Activated CD4-positive, alpha-beta T cell treated with anti-CD3 and anti-CD28 coated beads for 1 hour (primary cell): ENCODE results near the gene MADD.

ENCODE experiments used
- DNase-seq: peaks from one replicate; pipeline ENCODE4 v3.0.0-alpha.2; 2020

The MADD gene

DNA sequence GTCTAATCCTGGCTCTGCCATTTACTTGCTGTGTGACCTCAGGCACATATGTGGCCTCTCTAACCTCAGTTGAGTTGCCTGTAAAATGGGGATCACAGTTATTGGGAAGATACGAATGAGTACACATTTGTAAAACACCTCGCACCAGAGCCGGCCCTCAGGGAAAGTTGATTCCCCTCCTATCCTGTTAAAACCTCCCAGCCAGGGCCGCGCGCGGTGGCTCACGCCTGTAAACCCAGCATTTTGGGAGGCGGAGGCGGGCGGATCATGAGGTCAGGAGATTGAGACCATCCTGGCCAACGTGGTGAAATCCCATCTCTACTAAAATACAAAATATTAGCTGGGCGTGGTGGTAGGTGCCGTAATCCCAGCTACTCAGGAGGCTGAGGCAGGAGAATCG lies 90.4 kb downstream of the MADD start:
- DNase-seq, result no peak

DNA sequence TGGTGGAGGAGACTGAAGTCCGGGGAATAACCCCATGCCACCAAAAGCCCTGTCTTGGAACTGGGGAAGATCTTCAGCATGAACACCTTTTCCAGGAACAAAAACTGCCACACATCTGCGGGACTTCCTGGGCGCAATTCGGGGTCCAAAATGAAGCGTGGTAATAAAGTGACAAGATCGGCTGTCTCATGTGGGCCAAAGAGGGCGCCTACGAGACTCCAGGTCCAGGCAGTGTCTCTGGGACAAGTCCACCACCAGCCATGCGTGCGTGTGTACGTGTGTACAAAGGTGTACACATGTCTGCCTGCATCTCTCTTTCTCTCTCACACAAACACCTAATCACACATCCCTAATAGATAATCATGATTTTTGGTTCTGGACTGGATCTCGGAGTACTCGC lies 91.5 kb downstream of the MADD start:
- no peak for DNase-seq

DNA sequence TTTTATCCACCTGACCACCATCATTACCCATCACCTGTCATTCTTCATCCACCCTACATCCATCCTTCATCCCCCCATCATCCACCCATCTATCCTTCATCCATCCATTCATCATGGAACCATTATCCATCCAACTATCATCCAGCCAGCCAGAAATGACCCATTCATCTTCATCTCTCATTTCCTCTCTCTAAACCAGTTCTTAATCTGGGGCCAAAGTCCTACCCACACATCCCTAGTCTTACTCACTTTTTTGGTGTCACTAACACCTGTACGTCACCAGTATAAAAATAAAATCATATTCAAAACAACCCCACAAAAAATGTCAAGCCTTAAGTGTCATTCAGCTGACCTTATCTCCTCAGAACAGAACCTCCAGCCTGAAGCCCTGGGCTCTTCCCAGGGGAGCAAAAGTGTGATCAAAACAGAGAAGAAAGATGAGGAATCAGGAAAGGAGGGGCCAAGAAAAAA lies 96.1 kb downstream of the MADD start:
- no peak for DNase-seq

DNA sequence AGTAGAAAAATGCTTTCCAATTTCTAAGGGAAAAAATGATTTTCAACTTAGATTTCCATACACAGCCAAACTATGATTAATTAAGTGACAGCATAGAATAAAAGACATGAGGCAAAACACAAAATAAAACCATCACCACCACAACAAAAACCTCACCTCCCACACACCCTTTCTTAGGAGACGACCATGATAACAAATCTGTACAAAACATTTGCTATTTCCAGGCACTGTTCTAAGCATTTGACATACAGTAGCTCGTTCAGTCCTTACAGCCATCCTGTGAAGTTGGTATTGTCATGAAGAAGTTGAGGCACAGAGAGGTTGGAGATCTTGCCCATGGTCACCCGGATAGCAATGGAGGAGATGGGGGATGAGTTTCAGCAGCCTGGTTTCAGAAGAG lies 99.7 kb downstream of the MADD start:
- DNase-seq, result no peak

DNA sequence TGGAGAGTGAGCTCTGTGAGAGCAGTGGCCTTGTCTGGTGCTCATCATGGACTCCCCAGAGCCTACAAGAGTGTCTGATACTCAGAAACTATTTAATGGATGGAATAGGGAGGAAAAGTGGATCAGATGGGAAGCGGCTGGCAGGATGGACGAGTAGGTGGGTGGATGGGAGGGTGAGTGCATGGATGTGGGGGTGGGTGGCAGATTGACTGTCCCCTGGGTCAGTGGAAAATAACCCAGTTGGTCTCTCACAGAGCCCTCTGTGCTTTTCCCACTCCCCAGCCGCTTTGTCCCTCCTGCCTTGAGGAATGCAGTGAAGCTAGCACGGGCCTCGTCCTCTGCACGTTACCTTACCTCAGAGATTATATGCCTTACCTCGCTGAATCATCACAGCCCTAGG lies 102.5 kb downstream of the MADD start:
- no peak for DNase-seq

DNA sequence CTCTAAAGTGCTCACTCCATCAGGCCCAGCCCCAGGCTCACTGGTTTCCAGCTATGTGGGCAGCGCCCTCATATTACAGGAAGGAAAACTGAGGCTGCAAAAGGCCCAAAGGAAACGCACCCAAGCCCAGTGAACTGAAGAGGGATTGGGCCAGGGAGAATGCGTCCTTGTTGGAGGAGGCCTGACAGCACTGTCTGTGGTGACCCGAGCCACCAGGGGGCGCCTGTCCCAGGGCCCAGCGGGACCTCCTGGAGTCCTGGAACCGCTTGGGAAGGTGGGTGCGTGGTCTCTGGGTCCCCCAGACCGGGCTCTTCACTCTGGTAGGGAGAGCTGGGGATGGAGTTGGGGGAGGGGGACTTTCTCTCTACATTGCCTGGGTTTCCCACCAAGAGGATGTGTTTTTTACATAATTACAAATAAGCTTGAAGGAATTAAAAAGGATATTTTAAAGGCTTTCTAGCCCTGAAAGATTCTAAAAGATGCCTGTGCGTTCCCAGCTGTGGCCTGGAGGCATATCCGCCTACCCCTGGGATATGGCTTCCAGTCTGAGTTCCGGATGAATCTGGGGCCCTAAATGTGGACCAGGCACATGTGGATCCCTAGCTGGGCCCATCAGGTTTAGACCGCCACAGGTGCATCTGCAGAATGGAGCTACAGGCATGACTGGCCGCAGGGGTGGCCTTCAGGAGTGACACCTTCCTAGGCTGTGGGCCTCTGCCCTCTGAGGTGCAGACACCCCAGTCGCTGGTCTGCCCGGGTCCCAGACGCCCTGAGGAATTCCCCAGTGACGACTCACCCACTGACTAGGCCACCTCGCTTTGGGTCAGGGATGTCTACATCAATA lies 104.2 kb downstream of the MADD start:
- peak; percentile 75 for DNase-seq

DNA sequence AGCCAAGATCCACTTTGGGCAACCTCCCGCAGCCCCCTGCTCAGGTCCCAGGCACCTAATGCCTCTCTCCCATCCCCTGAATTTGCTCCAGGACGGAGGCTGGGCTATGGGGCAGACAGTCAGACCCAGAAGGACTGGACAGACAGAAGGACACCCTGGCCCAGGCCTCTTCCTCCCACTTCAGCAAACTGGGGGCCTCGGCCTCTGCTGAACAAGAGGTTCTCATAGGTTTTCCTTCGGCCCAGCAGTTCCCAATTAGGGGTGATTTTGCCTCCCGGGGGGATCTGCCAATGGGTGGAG lies 104.7 kb downstream of the MADD start:
- no peak for DNase-seq

DNA sequence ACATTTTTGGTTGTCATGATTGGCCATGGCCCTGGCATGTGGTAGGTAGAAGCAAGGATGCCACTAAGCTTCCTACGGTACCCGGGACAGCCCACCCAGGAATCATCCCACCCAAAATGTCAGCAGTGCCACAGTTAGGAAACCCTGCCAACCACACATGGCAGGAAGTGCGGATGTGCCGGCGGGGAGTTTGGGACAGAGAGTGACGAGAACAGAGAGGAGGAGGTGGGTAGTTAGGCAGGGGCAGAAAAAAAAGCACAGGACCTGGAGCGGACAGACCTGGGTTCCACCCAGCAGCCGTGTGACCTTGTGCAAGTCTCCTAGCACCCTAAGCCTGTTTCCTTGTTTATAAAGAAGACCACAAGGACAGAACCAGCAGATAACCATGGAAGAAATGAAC lies 105.1 kb downstream of the MADD start:
- DNase-seq, result no peak

DNA sequence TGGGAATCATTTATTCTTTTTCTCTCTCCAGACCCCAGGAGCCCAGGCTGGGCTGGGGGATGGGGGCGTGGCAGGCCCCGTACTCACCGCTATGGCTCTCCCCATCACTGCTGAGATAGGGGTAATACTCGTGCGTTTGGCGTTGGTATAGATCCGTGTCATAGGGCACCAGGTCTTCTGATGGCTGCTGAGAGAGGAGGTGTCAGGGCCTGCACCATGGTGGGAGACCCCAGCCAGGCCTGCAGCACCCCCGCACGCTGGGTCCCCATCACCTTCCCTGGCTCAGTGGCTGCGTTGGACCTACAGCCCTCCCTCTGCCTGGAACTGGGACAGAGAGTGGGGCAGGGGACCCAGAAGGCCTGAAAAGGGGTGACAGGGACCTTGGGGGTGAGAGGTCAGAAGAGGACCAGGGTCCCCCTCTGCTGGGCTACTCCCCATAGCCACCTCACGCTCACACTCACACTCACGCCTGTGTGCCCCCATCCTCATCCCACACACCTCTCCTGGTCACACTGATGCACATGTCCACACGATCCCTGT lies 105.7 kb downstream of the MADD start:
- no peak for DNase-seq

DNA sequence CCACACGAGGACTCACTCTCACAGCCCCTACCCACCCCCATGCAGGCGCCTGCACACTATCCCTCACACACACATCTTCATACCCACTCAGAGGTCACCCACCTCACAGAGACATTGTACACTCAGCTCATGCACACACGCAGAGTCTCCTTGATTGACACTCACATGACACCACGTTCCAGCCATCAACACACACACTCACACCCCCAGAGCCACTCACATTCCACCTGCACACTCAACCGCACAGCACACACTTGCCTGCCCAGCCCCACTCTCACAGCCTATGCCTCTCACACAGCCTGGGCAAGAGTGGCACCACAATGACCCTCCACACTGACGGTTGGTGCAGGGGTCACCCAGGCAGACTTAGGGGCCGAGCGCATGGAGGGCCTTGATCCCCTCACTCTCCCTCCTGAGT lies 106.2 kb downstream of the MADD start:
- no peak for DNase-seq

DNA sequence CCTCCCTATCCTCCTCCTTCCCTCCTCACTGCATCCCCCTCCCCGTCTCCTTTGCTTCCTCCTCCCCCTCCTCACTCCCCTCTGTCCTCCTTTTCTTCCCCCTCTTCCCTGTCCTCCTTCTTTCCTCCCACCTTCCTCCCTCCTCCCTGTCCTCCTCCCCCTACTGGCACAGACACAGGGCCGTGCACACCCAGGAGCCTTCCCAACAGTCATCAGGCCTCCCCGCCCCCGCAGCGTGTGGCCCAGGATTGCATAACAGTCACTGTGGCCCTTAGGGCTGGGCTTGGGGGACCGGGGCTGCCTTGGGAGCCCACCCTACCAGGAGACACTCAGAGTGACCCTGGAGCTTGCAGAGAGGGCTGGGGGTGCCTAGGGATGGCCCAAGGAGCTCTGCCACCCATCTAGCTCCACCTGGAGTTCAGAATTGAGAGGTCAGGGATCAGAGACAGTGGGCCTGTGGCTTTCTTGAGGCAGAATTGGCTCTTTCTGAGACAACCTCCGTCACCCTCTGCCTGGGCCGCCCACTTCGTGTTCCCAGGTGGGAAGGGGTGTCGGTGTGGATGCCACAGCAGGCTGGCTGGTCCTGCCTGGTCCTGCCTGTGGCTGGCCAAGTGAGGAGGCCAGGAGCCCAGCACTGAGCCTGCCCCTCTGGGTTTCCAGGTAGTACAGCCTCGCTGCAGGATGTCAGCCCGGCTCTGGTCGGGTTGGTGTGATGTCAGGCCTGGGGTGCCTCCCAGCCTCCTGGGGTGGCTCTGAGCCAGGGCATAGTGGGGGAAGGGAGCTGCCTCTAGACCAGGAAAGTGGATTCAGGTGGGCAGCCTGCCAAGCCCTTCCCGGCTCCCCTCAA lies 106.8 kb downstream of the MADD start:
- no peak for DNase-seq

DNA sequence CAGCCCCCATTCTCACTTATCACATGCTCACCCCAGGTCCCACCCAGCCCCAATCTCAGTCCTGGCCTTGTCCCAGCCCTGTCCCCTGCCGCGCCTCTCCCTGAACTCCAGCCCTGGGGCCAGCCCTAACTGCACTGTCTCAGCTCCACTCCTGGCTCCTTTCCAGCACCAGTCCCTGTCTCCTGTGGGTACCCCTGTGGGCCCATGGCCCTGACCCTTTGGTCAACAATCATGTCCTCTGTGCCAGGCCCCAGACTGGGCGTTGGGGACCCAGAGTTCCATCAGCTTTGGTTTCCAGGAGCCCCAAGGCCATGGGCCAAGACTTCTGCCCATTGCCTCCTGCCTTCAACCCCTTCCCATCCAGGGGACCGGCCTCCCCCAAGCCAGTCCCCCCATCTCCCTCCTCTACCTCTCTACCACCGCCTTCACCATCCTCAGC lies 107.7 kb downstream of the MADD start:
- DNase-seq, result no peak

DNA sequence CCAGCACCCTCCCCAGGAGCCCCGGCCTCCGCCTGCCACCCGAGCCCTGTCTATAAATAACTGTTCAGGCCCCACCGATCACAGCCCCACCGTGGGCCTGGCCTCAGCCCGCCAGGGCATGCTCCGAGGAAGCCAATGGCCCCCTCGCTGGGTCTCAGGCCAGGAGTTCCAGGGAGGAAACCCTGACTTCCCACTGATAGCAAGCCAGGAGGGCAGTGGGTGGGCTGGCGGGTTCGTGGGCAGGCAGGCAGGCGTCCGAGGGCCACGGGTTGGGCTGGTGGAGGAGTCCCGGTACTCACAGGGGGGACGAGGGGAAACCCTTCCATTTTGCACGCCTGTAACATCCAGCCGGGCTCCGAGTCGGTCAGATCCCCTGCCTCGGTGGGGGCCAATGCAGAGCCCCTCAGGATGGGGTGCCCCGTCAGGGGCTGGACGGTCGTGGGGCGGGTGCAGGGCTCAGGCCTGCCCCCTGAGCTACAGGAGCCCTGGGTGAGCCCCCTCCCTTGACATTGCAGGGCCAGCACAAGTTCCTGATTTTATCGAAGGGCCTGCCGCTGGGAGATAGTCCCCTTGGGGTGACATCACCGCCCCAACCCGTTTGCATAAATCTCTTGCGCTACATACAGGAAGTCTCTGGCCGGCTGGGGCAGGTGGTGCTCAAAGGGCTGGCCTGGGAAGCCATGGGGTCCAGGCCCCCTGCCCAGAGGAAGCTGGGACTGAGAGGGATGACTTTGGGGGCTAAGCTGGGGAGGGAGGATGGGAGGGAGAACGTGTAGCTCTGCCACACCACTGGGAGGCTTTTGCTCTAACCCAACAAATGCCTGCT lies 108.3 kb downstream of the MADD start, which contains the start of gene SPI1:
SPI1 (minus strand) TSS at position 538 of the 826 bp plus-strand sequence; CDS start at position 344, 194 bp downstream.
- no peak for DNase-seq

DNA sequence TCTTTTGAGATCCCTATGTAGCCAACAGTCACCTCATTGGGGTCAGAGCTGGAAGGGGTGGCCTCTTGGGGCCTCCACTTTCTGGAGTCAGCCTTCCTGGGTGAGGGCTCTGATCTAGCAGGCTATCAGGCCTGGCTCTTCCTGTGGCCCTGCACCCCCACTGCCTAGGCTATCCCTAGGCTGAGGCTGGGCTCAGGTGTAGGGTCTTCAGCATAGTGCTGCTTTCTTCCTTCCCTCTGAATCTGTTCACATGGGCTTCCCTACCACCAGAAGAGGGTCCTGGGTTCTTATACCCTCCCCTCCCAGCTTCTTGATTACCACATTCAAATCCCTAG lies 108.9 kb downstream of the MADD start:
- DNase-seq, result no peak

DNA sequence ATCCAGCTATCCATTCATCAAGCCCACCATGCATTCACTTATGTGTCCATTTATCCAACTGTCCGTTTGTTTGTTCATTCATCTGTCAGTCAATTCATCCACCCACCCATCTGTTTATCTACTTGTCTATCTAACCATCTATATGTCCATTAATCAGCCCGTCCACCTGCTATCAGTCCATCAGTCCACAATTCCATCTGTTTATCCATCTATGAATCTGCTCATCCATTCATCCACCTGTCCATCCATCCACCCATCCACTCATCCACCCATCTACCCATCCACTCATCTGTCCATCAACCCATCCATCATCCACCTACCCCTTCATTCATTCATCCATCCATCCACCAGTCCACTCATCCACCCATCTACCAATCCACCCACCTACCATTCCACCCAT lies 109.4 kb downstream of the MADD start:
- no peak for DNase-seq
